ENCODE measurements around the gene IL22. TPM values are rescaled to one million over a fixed set of nuclear protein-coding genes. Genes with fewer than 3 reads are reported as not detected.

Gene IL22
- total and polyA plus RNA-seq, 2 donors (not counting 1 experiment from before 2014, with no cell fraction given): not detected

- Histone ChIP-seq H2AFZ (ENCODE audit: low read length) (no peak overlapping the region), H3K4me1 (ENCODE audit: control insufficient read depth, extremely low read depth, insufficient read depth, low read length) (peaks cover 15% of the 10 kb centered on the region), H3K27me3 (ENCODE audit: control insufficient read depth, insufficient read depth, low read length) (no peaks in the 10 kb centered on the region), H3K27ac (ENCODE audit: insufficient read depth, low read length) (no peak overlapping the region), H3K4me2 (ENCODE audit: extremely low read depth, insufficient read depth, low read length) (no peak overlapping the region), H3K9ac (ENCODE audit: insufficient read depth, low read length) (no peak overlapping the region), H3K4me3 (replicated peaks in 1 of 4; ENCODE audit: control extremely low read depth in 1 of 4, insufficient read depth in 1 of 4, low read depth in 3 of 4, low read length in 4 of 4) (no peak overlapping the region), H3K9me3 (ENCODE audit: control insufficient read depth, insufficient read depth, low read depth, low read length) (no peaks in the 10 kb centered on the region), H4K20me1 (ENCODE audit: control insufficient read depth, extremely low read depth, insufficient read depth, low read length) (no peaks in the 10 kb centered on the region), H3K36me3 (ENCODE audit: control insufficient read depth, insufficient read depth, low read length) (no peaks in the 10 kb centered on the region), H3K79me2 (ENCODE audit: control insufficient read depth, insufficient read depth, low read length) (no peaks in the 10 kb centered on the region)
- TF ChIP-seq EZH2 (IDR thresholded peaks at IDR 0.05; ENCODE audit: low read length, missing control alignments) (no peak), CTCF (conservative IDR thresholded peaks at IDR 0.05 in 1 of 2, IDR thresholded peaks at IDR 0.05 in 1 of 2; ENCODE audit: low read depth in 1 of 2, low read length in 2 of 2) (no peak)
- peak in 1 of 2 donors; percentile 59 for DNase-seq (ENCODE audit: low read depth in 2 of 2)
Measured at GRCh38 chr12:68264158-68264855, 10.9 kb upstream of the IL22 start.

GRCh38 chr12:68263366-68263765, 10.0 kb upstream of the IL22 start:
- Histone ChIP-seq H3K36me3 (ENCODE audit: control insufficient read depth, insufficient read depth, low read length) (no peaks in the 10 kb centered on the region), H2AFZ (ENCODE audit: low read length) (no peak overlapping the region), H3K27ac (ENCODE audit: insufficient read depth, low read length) (no peak overlapping the region), H3K27me3 (ENCODE audit: control insufficient read depth, insufficient read depth, low read length) (no peaks in the 10 kb centered on the region), H3K4me3 (replicated peaks in 1 of 4; ENCODE audit: control extremely low read depth in 1 of 4, insufficient read depth in 1 of 4, low read depth in 3 of 4, low read length in 4 of 4) (no peak overlapping the region), H3K79me2 (ENCODE audit: control insufficient read depth, insufficient read depth, low read length) (no peaks in the 10 kb centered on the region), H3K9me3 (ENCODE audit: control insufficient read depth, insufficient read depth, low read depth, low read length) (no peaks in the 10 kb centered on the region), H3K9ac (ENCODE audit: insufficient read depth, low read length) (no peak overlapping the region), H4K20me1 (ENCODE audit: control insufficient read depth, extremely low read depth, insufficient read depth, low read length) (no peaks in the 10 kb centered on the region), H3K4me1 (ENCODE audit: control insufficient read depth, extremely low read depth, insufficient read depth, low read length) (peaks cover 7% of the 10 kb centered on the region), H3K4me2 (ENCODE audit: extremely low read depth, insufficient read depth, low read length) (no peak overlapping the region)
- TF ChIP-seq EZH2 (IDR thresholded peaks at IDR 0.05; ENCODE audit: low read length, missing control alignments) (no peak), CTCF (conservative IDR thresholded peaks at IDR 0.05 in 1 of 2, IDR thresholded peaks at IDR 0.05 in 1 of 2; ENCODE audit: low read depth in 1 of 2, low read length in 2 of 2) (no peak)
- peak; percentile 43 to 75 for DNase-seq (ENCODE audit: low read depth in 2 of 2)

GRCh38 chr12:68261896-68262295, 8.5 kb upstream of the IL22 start:
- Histone ChIP-seq H3K27ac (ENCODE audit: insufficient read depth, low read length) (no peak overlapping the region), H3K4me1 (ENCODE audit: control insufficient read depth, extremely low read depth, insufficient read depth, low read length) (peaks cover 2% of the 10 kb centered on the region), H3K9ac (ENCODE audit: insufficient read depth, low read length) (no peak overlapping the region), H3K27me3 (ENCODE audit: control insufficient read depth, insufficient read depth, low read length) (no peaks in the 10 kb centered on the region), H3K4me2 (ENCODE audit: extremely low read depth, insufficient read depth, low read length) (no peak overlapping the region), H3K9me3 (ENCODE audit: control insufficient read depth, insufficient read depth, low read depth, low read length) (no peaks in the 10 kb centered on the region), H2AFZ (ENCODE audit: low read length) (no peak overlapping the region), H4K20me1 (ENCODE audit: control insufficient read depth, extremely low read depth, insufficient read depth, low read length) (no peaks in the 10 kb centered on the region), H3K79me2 (ENCODE audit: control insufficient read depth, insufficient read depth, low read length) (no peaks in the 10 kb centered on the region), H3K4me3 (replicated peaks in 1 of 4; ENCODE audit: control extremely low read depth in 1 of 4, insufficient read depth in 1 of 4, low read depth in 3 of 4, low read length in 4 of 4) (no peak overlapping the region), H3K36me3 (ENCODE audit: control insufficient read depth, insufficient read depth, low read length) (no peaks in the 10 kb centered on the region)
- TF ChIP-seq CTCF (conservative IDR thresholded peaks at IDR 0.05 in 1 of 2, IDR thresholded peaks at IDR 0.05 in 1 of 2; ENCODE audit: low read depth in 1 of 2, low read length in 2 of 2) (no peak), EZH2 (IDR thresholded peaks at IDR 0.05; ENCODE audit: low read length, missing control alignments) (no peak)
- DNase-seq (ENCODE audit: low read depth in 2 of 2): no peak
